Urothelium cell line (cell line): Measurements from ENCODE around the gene SLC16A9.

Experiments used
- DNase-seq: peaks from one replicate; pipeline ENCODE4 v3.0.0; 2011; ENCODE audit warnings: low spot score, mixed read lengths
- FAIRE-seq: peaks from 2 replicates; lab custom pipeline; 2011; peaks lifted over from hg19 to GRCh38; lab: Jason Lieb, UNC

The SLC16A9 gene

DNA sequence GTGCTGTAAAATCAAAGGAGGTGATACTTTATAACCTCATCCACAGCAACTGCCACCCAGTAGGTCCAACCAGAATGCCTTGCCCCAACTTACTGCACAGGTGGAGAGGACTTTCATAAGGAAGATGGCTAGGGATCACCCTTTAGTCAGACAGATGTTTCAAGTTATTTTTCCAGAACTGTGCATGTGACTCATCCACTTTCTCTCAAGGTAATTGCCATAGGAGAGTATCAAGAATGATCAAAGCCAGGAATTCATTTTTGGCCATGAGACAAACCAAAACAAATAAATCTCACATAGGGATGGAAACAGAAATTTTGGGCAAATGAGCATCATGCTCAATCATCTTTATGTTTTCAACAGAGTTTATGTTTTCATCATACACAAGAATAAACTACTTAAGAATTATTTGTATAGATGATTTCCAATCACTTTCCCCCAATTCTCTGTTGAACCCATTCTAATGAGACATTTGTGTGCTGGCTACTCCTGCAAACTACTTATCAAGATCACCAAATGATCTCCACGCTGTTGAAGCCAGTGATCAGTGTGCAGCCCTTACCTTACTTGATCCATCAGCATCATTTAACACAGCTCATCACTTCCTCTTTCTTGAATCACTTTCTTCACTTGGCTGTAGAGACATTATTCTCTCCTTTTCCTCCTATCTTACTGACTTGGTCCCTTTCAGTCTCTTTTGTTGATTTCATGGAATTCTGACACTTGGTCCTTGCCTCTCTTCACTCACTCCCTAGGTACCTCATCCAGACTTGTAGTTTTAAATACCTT, 74.0 kb downstream of the SLC16A9 start:
- FAIRE-seq: no peak
- no peak for DNase-seq

DNA sequence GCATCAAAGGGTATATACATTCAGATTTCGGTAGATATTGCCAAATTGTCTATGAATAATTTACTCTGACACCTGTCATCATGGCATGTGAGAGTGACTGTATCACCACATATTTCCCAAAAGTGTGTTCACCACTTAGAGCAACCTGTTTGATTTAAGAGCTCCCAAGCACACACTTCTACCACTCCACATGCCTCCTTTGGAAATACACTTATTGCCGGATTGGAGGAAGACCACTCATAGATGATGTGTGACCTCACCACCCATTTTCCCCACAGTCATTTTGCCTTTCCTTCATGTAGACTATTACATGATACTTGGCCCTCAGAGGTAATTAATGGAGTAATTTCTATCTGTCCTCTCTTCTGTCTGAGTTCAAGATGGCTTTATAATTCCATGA, 75.5 kb downstream of the SLC16A9 start:
- no peak for DNase-seq
- FAIRE-seq: no peak

- no peak for DNase-seq
- no peak for FAIRE-seq
Measured at GRCh38 chr10:59633063-59633462, 76.6 kb downstream of the SLC16A9 start.

DNA sequence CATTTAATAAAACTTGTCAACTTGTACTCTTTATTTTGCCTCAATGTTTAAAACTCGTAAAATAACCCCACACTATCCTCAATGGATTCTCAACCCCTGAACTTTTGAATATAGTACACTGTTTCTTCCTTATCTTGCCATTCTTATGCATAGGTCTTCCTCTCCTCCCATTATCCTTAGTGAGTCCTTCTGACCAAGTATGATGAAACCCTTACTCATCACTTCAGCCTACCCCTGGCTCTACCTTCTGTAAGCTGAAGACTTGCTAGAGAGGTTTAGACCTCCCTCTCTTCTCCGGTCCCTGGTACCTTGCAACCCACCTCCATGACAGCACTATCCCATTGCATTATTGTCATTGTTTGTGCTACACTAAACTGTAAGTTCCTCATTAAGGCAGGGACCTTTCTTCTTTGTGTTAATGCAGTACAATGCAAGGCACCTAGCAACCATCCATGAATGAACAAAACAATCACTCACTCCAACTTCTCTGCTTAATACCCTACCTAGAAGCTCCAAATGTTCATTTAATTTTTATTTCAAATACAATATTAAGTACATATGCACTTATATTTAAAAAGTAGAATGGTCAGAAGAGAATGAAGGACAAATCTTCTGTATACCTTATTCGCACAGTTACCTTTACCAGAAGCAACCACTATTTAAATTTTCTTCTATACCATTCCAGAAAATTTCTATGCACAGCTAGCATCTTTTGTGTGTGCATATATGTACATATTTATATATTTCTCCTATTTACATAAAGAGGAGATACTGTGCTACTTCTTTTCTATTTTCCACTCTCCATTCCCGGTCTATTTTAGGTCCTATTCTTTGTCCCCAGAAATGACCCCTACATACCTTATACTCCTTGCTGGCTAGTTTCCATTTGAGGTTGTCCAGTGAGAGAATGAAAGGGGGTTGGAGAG, 77.5 kb downstream of the SLC16A9 start:
- peak; percentile 30 for FAIRE-seq
- no peak for DNase-seq

GRCh38 chr10:59631237-59631636, 78.4 kb downstream of the SLC16A9 start:
- FAIRE-seq (no peak), DNase-seq (no peak)

DNA sequence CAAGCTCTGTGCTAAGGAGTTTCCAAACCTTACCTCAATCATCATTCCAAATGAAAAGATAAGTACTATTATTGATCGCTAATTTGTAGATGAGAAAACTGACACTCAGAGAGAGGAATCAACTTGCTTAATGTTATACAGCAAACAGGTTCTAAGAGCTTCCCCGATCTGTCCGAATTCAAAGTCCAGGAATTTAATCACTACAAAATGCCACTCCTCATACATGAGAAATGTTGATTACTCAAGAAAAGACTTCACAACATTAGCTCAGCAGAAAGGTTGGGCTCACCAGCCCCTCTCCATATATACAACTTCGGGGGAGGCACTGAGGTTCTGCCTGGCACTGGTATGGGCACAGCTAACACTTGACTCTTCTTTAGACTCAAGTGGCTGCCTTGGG, 80.7 kb downstream of the SLC16A9 start:
- FAIRE-seq (no peak), DNase-seq (no peak)

DNA sequence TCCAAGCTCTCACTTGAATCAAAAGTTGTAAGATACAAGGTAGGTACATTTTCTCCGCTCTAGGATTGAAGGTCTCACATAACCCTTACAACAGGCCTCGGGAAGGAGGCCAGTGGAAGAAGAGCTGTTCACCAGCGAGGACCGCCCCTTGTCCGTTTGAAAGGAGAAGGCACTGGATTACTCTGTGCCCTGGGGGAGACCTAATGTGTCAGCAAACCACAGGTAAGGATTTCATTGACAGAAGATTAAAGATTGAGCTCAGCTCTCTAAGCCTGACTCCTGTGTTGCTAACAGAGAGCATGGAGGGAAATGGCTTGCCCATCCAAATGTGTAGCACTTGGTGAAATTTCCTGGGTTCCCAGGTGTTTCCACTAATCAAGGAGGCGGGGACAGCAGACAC, 81.2 kb downstream of the SLC16A9 start:
- FAIRE-seq: no peak

GRCh38 chr10:59627366-59628018, 82.2 kb downstream of the SLC16A9 start:
- DNase-seq: no peak
- FAIRE-seq: no peak

More for the DNA sequence above, 81.2 kb downstream of the SLC16A9 start:
- no peak for DNase-seq

DNA sequence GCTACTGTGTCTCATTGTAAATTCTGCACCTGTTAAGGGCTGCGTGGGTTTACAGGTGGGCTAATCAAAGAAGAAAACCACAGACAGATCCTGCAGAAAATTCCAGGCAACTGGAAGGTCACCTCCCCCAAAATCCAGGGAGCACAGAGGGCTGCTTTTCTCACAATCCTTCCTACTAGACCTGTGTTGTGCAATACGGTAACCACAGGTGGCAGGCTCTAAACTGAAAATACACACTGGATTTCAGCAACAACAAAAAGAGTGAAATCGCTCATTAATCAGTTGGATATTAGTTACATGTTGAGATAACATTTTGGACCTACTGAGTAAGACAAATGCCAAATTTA, 83.2 kb downstream of the SLC16A9 start:
- DNase-seq: no peak

GRCh38 chr10:59625721-59626522, 83.7 kb downstream of the SLC16A9 start:
- FAIRE-seq (no peak), DNase-seq (peak; percentile 78)

More for the DNA sequence above, 83.2 kb downstream of the SLC16A9 start:
- no peak for FAIRE-seq

DNA sequence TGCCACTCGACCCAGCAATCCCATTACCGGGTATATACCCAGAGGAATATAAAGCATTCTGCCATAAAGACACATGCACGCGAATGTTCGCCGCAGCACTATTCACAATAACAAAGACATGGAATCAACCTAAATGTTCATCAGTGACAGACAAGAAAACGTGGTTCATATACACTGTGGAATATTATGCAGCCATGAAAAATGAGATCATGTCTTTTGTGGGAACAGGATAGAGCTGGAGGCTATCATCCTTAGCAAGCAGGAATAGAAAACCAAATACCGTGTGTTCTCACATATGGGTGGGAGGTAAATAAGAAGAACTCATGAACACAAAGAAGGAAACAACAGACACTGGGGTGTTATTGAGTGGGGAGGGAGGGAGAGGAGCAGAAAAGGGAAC, 84.7 kb downstream of the SLC16A9 start:
- FAIRE-seq (no peak), DNase-seq (no peak)

GRCh38 chr10:59624136-59624535, 85.5 kb downstream of the SLC16A9 start:
- no peak for DNase-seq
- no peak for FAIRE-seq

GRCh38 chr10:59623133-59624121, 86.2 kb downstream of the SLC16A9 start:
- FAIRE-seq (no peak), DNase-seq (no peak)

DNA sequence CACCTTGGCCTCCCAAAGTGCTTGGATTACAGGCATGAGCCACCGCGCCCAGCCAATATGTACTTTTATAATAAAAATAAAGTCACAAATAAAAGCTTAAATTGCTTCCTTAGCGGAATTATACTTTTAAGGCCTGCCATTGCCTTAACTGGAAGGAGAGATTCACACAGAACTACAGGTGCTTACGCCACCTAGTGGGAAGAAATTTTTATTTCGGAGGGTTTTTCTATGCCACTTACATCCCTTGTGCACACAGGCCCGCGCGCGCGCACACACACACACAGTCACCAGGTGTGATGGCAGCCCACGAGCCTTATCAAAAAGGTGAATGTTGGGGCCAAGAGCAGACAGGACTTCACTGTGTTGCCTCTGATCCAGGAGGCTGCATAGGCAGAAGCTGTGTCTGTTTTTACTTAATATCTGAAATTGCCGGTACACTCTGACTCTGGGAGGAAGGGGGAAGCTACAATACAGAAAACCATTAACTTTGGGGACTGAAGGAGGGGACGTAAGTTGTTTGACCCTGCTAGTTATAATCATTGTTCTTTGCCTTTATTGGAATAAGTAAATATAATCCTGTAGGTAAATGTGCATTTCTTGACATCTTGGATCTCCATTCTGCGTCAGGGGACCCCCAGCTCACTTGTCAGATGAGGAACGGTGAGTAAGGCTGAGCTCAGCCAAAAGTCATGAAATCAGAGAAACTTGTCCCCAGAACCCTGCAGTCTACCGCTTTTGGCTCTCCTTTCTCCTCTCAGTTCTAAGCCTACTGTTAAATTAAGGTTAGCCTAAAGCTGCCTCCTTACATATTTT, 87.1 kb downstream of the SLC16A9 start:
- FAIRE-seq: no peak
- peak; percentile 63 for DNase-seq

GRCh38 chr10:59621771-59622170, 87.9 kb downstream of the SLC16A9 start:
- FAIRE-seq (no peak), DNase-seq (no peak)

DNA sequence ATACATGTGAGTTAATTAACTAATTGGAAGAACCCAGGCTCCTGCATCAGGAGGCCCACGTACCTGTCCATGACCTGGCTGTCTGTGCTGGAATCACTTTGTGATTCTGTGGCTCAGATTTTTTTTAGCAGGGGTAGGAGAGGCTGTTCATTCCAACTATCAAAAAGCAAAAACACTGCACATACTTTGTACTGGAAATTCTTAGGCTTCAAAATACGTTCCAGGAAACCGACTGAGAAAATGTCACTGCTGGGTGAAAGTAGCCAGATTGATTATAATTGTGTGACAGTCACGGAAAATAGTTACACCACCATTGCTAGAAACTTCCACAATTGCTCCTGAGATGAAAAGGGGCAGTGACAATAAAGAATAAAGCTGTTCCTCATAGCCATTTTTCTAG, 91.0 kb downstream of the SLC16A9 start:
- no peak for FAIRE-seq
- DNase-seq: no peak

DNA sequence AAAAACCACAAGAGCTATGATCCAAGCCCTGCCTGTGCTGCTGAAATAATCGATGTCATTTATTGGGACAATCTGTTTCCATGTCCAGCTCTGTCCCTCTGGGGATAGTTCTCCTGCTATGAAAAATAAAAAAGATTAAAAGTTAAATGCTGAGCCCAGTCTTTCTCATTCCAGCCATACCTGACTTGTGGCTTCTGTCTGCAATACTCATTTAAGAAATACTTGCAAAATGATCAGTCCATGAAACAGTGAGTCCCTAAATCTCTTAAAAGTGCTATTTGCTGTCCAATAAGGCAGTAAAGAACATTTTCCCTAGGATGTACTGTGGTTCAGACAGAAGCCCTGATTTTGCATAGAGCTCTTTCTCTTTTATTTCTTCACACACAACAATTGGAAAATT, 91.7 kb downstream of the SLC16A9 start:
- FAIRE-seq (no peak), DNase-seq (no peak)

DNA sequence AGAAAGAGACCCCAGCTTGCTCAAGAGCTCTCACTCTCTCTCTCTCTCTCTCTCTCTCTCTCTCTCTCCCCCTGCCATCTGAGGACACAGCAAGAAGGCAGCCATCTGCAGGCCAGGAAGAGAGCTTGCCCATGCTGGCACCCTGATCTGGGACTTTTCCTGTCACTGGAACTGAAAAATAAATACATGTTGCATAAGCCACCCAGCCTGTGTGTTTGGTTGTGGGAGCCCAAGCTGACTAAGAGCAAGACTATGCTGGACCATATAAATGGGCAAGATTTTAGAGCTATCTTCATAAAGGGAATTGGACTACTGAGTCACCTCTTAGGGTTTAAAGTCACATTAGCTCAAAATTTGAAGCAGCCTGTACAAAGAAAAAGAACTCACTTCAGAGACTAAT, 98.6 kb downstream of the SLC16A9 start:
- no peak for DNase-seq
- FAIRE-seq: no peak

GRCh38 chr10:59607970-59608369, 101.7 kb downstream of the SLC16A9 start:
- no peak for DNase-seq
- no peak for FAIRE-seq
